Naive thymus-derived CD4-positive, alpha-beta T cell (primary cell): ENCODE measurements around the gene PRMT3. TPM values are rescaled to one million over a fixed set of nuclear protein-coding genes. Genes with fewer than 3 reads are reported as not detected.
"Not testable (repeated sequence)": the region's sequence is repeated elsewhere in the genome, so short reads cannot be mapped to it uniquely, and the experiment has no call there.

Source experiments
- ATAC-seq: fragments of 150-1000 bp; cut with Tn5 transposase; 2 replicates; pipeline ENCODE4 v1.10.0; 2021; ENCODE audit warnings: mild to moderate bottlenecking, moderate library complexity
- CTCF ChIA-PET: fragments of 350-600 bp; sonication (Branson Sonifier 250); formaldehyde crosslinking; loops from one replicate; lab custom pipeline; 2021; ENCODE audit warnings: antibody characterized with exemption; lab: Charles Lee
- POLR2A ChIA-PET: fragments of 350-600 bp; sonication (Branson Sonifier 250); formaldehyde crosslinking; loops from one replicate; lab custom pipeline; 2021; ENCODE audit warnings: antibody characterized with exemption, inconsistent platforms; lab: Charles Lee
- DNase-seq, 9 donors: peaks; one replicate each; pipeline versions ENCODE4 v3.0.0 to v3.0.0-alpha.2; 2020 to 2022; ENCODE audit warnings: mixed read lengths in 1 of 9
- H3K27ac ChIP-seq: one replicate; pipeline ENCODE4 v1.7.0; 2013; ENCODE audit warnings: mild to moderate bottlenecking, low read depth, low read length, moderate library complexity
- H3K27me3 ChIP-seq, 2 donors: one replicate each; pipeline ENCODE4 v1.7.0; 2013; ENCODE audit warnings: low read length in 2 of 2, mild to moderate bottlenecking in 2 of 2, moderate library complexity in 2 of 2; ENCODE audit not compliant: control insufficient read depth in 2 of 2, insufficient read depth in 2 of 2
- H3K36me3 ChIP-seq, 3 experiments: 1 replicate in 2 of 3; 2 replicates in 1 of 3; pipeline ENCODE4 v1.7.0; 2013; ENCODE audit warnings: low read length in 3 of 3, mild to moderate bottlenecking in 3 of 3, moderate library complexity in 1 of 3; ENCODE audit not compliant: insufficient read depth in 3 of 3, control insufficient read depth in 2 of 3
- H3K4me1 ChIP-seq, 2 donors: one replicate each; pipeline ENCODE4 v1.7.0; 2013; ENCODE audit warnings: low read length in 2 of 2, mild to moderate bottlenecking in 2 of 2, moderate library complexity in 1 of 2; ENCODE audit not compliant: control insufficient read depth in 2 of 2, insufficient read depth in 2 of 2
- H3K4me3 ChIP-seq: 2 replicates; pipeline ENCODE4 v1.7.0; 2013; ENCODE audit warnings: mild to moderate bottlenecking, low read length
- H3K9me3 ChIP-seq, 3 experiments: 1 replicate in 2 of 3; 2 replicates in 1 of 3; pipeline ENCODE4 v1.7.0; 2013; ENCODE audit warnings: low read length in 3 of 3; ENCODE audit not compliant: control insufficient read depth in 2 of 3
- H3K27ac Mint-ChIP-seq, 9 donors: one replicate each; pipeline ENCODE4 v1.8.0; 2020 to 2022; ENCODE audit warnings: mixed read lengths in 9 of 9, mild to moderate bottlenecking in 8 of 9, moderate library complexity in 5 of 9, inconsistent platforms in 2 of 9
- H3K27me3 Mint-ChIP-seq, 5 donors: one replicate each; pipeline ENCODE4 v1.8.0; 2021 to 2022; ENCODE audit warnings: mixed read lengths in 5 of 5, mild to moderate bottlenecking in 1 of 5
- H3K36me3 Mint-ChIP-seq, 5 donors: one replicate each; pipeline ENCODE4 v1.8.0; 2020 to 2022; ENCODE audit warnings: mixed read lengths in 5 of 5, mild to moderate bottlenecking in 3 of 5, inconsistent platforms in 1 of 5
- H3K4me1 Mint-ChIP-seq, 7 donors: one replicate each; pipeline ENCODE4 v1.8.0; 2020 to 2022; ENCODE audit warnings: mixed read lengths in 7 of 7, mild to moderate bottlenecking in 3 of 7, inconsistent platforms in 1 of 7
- H3K4me3 Mint-ChIP-seq, 10 donors: one replicate each; pipeline ENCODE4 v1.8.0; 2020 to 2022; ENCODE audit warnings: mild to moderate bottlenecking in 10 of 10, mixed read lengths in 10 of 10, moderate library complexity in 6 of 10, inconsistent platforms in 2 of 10
- H3K9me3 Mint-ChIP-seq, 11 donors: one replicate each; pipeline ENCODE4 v1.8.0; 2020 to 2022; ENCODE audit warnings: mixed read lengths in 11 of 11, mild to moderate bottlenecking in 4 of 11, inconsistent platforms in 1 of 11, moderate library complexity in 1 of 11
- intact Hi-C, 2 donors: fragments of 100-400 bp; cut with micrococcal nuclease; formaldehyde crosslinking; loops; one replicate each; pipeline ENCODE4 v1.15.1; 2023
- polyA plus RNA-seq, 2 donors: library from polyadenylated mRNA; unstranded; fragments of 300-500 nt; fragmentation: Illumina TruSeq; gene quantifications; one replicate each; pipeline ENCODE4 v1.2.3, GENCODE V29; 2021
- total RNA-seq, 6 experiments: library from RNA in 5 of 6; stranded (reverse) in 5 of 6; gene quantifications; 1 replicate in 5 of 6; 2 replicates in 1 of 6; pipeline ENCODE4 v1.2.3 and lab custom pipeline; 2021 to 2026

Gene PRMT3
- total and polyA plus RNA-seq, 7 experiments from 2014 or later = 7.6 to 19.0 (median 15.1) TPM

GRCh38 chr11:20385996-20386395 lies 1.5 kb upstream of the PRMT3 start:
- ATAC-seq, DNase-seq, POLR2A ChIA-PET, H3K9me3 ChIP-seq, CTCF ChIA-PET, H3K27ac ChIP-seq, H3K9me3 Mint-ChIP-seq, H3K4me3 ChIP-seq, H3K27me3 Mint-ChIP-seq, H3K27me3 ChIP-seq: not testable (repeated sequence)
- H3K4me1 ChIP-seq = peaks cover 14% of the 10 kb centered on the region in 2 donors
- H3K4me3 Mint-ChIP-seq = peak overlapping the region; percentile 96 to 100 (median 98)
- peaks cover 8 to 34% (median 26%) of the 10 kb centered on the region in 7 donors for H3K4me1 Mint-ChIP-seq
- intact Hi-C loops = loop anchor here (5.0 to 10.0 kb wide), 4 partner anchors 221 to 1991 kb away; partner anchors contain the start of genes LDHA (in 1 of the 2) and SPTY2D1 (in 1 of the 2)
- H3K27ac Mint-ChIP-seq = peak overlapping the region; percentile 14 to 100 (median 76)
- H3K36me3 Mint-ChIP-seq = peaks cover 0 to 18% (median 4%) of the 10 kb centered on the region in 5 donors
- peaks cover 0 to 16% (median 0%) of the 10 kb centered on the region in 3 experiments for H3K36me3 ChIP-seq

- Mint-ChIP-seq H3K9me3 (no peaks in the 10 kb centered on the region), H3K27ac (peak overlapping the region; percentile 81 to 100 (median 99)), H3K27me3 (no peaks in the 10 kb centered on the region), H3K4me1 (peaks cover 13 to 37% (median 27%) of the 10 kb centered on the region in 7 donors), H3K4me3 (peak overlapping the region; percentile 96 to 100 (median 98)), H3K36me3 (peaks cover 0 to 14% (median 5%) of the 10 kb centered on the region in 5 donors)
- Histone ChIP-seq H3K27me3 (no peaks in the 10 kb centered on the region), H3K36me3 (peaks cover 0 to 6% (median 0%) of the 10 kb centered on the region in 3 experiments), H3K4me1 (peaks cover 14% of the 10 kb centered on the region in 2 donors), H3K4me3 (peak overlapping the region; percentile 65), H3K27ac (peak overlapping the region; percentile 87), H3K9me3 (no peaks in the 10 kb centered on the region)
- no peak for ATAC-seq
- peak in 4 of 9 donors; percentile 21 to 35 (median 27) for DNase-seq
- CTCF ChIA-PET = no interaction called here
- intact Hi-C loops = loop anchor here (1.0 to 10.0 kb wide), 5 partner anchors 9 to 1994 kb away; partner anchors contain the start of genes LDHA (in 1 of the 2) and SPTY2D1 (in 1 of the 2)
- POLR2A ChIA-PET = interaction anchor here (1.1 kb wide), 1 partner anchor 9 kb away, joined by 3 read pairs; no protein-coding TSS in a partner anchor
Measured at GRCh38 chr11:20388096-20389055, 860 bp downstream of the PRMT3 start.

GRCh38 chr11:20397281-20397680 lies 9.8 kb downstream of the PRMT3 start:
- H3K9me3 ChIP-seq = no peaks in the 10 kb centered on the region
- intact Hi-C loops = loop anchor here (1.0 kb wide), 4 partner anchors 9 to 213 kb away; partner anchors contain the start of gene PRMT3 (in 1 of the 2)
- H3K4me1 ChIP-seq = peaks cover 0 to 6% of the 10 kb centered on the region in 2 donors
- Mint-ChIP-seq H3K27ac (peak overlapping the region in 1 of 9 donors; percentile 19), H3K4me3 (no peak overlapping the region), H3K36me3 (peaks cover 1 to 30% (median 20%) of the 10 kb centered on the region in 5 donors), H3K4me1 (peaks cover 1 to 23% (median 16%) of the 10 kb centered on the region in 7 donors), H3K27me3 (no peaks in the 10 kb centered on the region), H3K9me3 (no peaks in the 10 kb centered on the region)
- ChIA-PET POLR2A (interaction anchor here (1.0 kb wide), 1 partner anchor 9 kb away, joined by 3 read pairs; no protein-coding TSS in a partner anchor), CTCF (interaction anchor here (0.9 to 1.1 kb wide), 2 partner anchors 9 to 215 kb away, joined by 3 to 4 read pairs; no protein-coding TSS in a partner anchor)
- DNase-seq (peak in 7 of 9 donors; percentile 12 to 53 (median 31)), ATAC-seq (peak; percentile 82)
- no peak overlapping the region for H3K27ac ChIP-seq
- H3K27me3 ChIP-seq = no peaks in the 10 kb centered on the region
- no peak overlapping the region for H3K4me3 ChIP-seq
- peaks cover 0 to 21% (median 0%) of the 10 kb centered on the region in 3 experiments for H3K36me3 ChIP-seq

GRCh38 chr11:20399498-20399897 lies 12.0 kb downstream of the PRMT3 start:
- no peak for ATAC-seq
- ChIA-PET POLR2A (no interaction called here), CTCF (interaction anchor here (0.6 kb wide), 1 partner anchor 38 kb away, joined by 3 read pairs; no protein-coding TSS in a partner anchor)

GRCh38 chr11:20403059-20403458 lies 15.5 kb downstream of the PRMT3 start:
- no peak overlapping the region for H3K27ac ChIP-seq
- H3K27me3 ChIP-seq = no peaks in the 10 kb centered on the region
- Mint-ChIP-seq H3K27ac (no peak overlapping the region), H3K27me3 (no peaks in the 10 kb centered on the region), H3K4me3 (no peak overlapping the region), H3K36me3 (peaks cover 11 to 47% (median 25%) of the 10 kb centered on the region in 5 donors), H3K4me1 (peaks cover 0 to 13% (median 2%) of the 10 kb centered on the region in 7 donors), H3K9me3 (no peaks in the 10 kb centered on the region)
- intact Hi-C loops = no loop called here
- peaks cover 0 to 29% (median 5%) of the 10 kb centered on the region in 3 experiments for H3K36me3 ChIP-seq
- ChIA-PET POLR2A (no interaction called here), CTCF (no interaction called here)
- no peaks in the 10 kb centered on the region for H3K9me3 ChIP-seq
- no peak for DNase-seq
- H3K4me1 ChIP-seq = no peaks in the 10 kb centered on the region
- H3K4me3 ChIP-seq = no peak overlapping the region
- no peak for ATAC-seq

More at GRCh38 chr11:20399498-20399897, 12.0 kb downstream of the PRMT3 start:
- H3K36me3 ChIP-seq = peaks cover 0 to 23% (median 0%) of the 10 kb centered on the region in 3 experiments
- no peaks in the 10 kb centered on the region for H3K9me3 ChIP-seq
- no peaks in the 10 kb centered on the region for H3K9me3 Mint-ChIP-seq
- peaks cover 0 to 6% of the 10 kb centered on the region in 2 donors for H3K4me1 ChIP-seq
- peaks cover 1 to 24% (median 11%) of the 10 kb centered on the region in 7 donors for H3K4me1 Mint-ChIP-seq
- H3K4me3 ChIP-seq = no peak overlapping the region
- H3K27me3 ChIP-seq = no peaks in the 10 kb centered on the region
- no peak overlapping the region for H3K27ac Mint-ChIP-seq
- H3K4me3 Mint-ChIP-seq = no peak overlapping the region
- peaks cover 13 to 34% (median 29%) of the 10 kb centered on the region in 5 donors for H3K36me3 Mint-ChIP-seq
- intact Hi-C loops = no loop called here
- H3K27ac ChIP-seq = no peak overlapping the region
- no peaks in the 10 kb centered on the region for H3K27me3 Mint-ChIP-seq
- DNase-seq = no peak

GRCh38 chr11:20406484-20406883 lies 19.0 kb downstream of the PRMT3 start:
- CTCF ChIA-PET = interaction anchor here (1.0 kb wide), 1 partner anchor 9 kb away, joined by 3 read pairs; no protein-coding TSS in a partner anchor
- peaks cover 5 to 32% (median 8%) of the 10 kb centered on the region in 3 experiments for H3K36me3 ChIP-seq
- H3K9me3 Mint-ChIP-seq = no peaks in the 10 kb centered on the region
- ATAC-seq = no peak
- peaks cover 4 to 56% (median 24%) of the 10 kb centered on the region in 5 donors for H3K36me3 Mint-ChIP-seq
- H3K4me3 ChIP-seq = no peak overlapping the region
- POLR2A ChIA-PET = no interaction called here
- H3K4me1 Mint-ChIP-seq = peaks cover 0 to 5% (median 3%) of the 10 kb centered on the region in 7 donors
- no peaks in the 10 kb centered on the region for H3K4me1 ChIP-seq
- H3K27me3 ChIP-seq = no peaks in the 10 kb centered on the region
- no peak overlapping the region for H3K27ac ChIP-seq
- no peak for DNase-seq
- intact Hi-C loops = no loop called here
- H3K4me3 Mint-ChIP-seq = no peak overlapping the region
- H3K27me3 Mint-ChIP-seq = no peaks in the 10 kb centered on the region
- H3K9me3 ChIP-seq = no peaks in the 10 kb centered on the region
- no peak overlapping the region for H3K27ac Mint-ChIP-seq
